NCI-H510A (cell line): Measurements from ENCODE around the gene MYO5B.
"Not testable (repeated sequence)": the region's sequence is repeated elsewhere in the genome, so short reads cannot be mapped to it uniquely, and the experiment has no call there.

Experiments
- DNase-seq: peaks from one replicate; lab custom pipeline; 2025; lab: John Stamatoyannopoulos, UW

The MYO5B gene

DNA sequence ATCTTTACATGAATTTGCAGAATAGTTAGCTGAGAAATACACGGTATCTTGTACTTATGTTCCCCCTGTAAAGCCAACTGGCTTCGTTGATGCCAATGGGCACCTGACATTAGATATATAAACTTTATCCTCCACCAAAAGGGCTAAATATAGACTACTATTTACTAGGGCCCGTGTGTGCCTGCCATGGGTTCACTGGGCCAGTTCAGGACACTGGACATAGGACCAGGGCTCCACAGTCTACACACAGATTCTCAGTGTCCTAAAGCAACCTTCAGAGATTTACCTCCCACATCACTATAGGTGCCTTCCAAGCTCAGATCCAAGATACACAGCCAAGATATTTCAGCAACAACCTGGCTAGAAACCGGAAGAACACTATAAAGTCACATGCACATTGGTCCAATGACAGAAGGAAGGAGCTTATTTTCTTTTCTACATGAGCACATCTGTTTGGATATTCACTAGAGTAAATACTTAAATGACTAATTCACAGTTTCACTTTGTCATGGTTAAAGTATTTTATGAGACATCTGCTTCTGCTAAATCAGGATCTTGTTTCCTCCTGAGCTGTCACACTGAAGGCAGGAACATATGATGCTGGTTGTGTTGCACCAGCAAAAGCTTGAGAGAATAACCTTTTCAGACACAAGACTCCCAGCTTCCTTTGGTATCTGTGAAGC lies 95.1 kb downstream of the MYO5B start:
- no peak for DNase-seq

DNA sequence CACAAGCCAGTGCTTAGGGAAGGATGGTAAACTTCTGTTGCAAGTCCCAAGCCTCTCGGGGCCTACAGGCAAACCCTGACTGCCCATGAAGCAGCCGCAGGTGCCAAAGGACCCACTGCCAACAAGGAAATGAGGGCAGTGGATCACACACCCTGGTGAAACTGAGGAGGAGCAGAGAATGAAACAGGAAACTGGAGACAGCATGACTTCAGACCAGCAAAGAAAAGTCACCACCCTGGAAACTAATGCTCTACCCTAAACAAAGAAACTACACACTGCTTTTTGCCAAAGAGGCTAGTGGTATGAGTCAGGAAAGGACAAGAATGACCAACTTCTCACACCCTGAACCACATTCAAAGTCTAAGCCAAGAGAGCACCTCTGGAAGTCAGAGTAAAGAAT lies 97.2 kb downstream of the MYO5B start:
- no peak for DNase-seq

DNA sequence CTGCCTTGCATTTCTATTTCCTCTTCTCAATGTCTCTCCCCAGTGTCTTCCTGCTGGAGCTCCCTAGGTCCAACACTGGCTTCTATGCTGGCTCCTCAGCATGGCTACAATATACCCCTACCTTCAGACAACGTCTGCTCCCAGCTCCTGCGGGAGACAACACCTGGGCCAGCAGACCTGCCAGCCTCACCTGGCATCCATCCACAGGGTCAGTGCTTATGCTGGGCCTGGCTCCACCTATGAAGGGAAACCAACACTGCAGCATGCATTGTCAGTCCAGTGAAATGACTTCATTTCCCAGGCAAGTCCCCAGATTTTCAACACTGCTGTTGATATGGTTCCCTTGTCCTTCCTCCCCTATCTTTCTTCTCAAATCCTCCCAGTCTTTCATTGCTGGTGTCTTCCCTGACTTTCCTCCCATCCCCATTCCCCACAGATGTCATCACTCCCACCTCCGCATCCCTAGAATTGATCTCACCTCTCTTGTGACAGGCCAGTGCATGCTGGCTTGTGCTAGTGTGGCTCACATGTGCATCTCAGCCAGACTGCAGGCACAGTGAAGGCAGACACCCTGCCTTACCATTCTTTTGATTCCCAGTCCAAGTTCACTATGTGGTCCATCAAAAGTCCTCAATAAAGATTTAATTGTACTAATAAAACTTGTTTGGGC lies 98.0 kb downstream of the MYO5B start:
- DNase-seq = no peak

DNA sequence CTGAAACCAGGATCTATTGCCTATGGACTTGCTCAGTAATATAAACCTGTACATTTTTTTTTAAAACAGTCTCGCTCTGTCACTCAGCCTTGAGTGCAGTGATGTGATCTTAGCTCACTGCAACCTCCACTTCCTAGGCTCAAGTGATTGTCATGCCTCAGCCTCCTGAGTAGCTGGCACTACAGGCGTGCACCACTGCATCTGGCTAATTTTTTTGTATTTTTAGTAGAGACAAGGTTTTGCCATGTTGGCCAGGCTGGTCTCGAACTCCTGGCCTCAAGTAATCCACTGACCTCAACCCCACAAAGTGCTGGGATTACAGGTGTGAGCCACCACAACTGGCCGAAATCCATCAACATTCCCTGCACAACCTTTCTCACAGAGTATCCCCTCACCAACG lies 100.2 kb downstream of the MYO5B start:
- DNase-seq = not testable (repeated sequence)

DNA sequence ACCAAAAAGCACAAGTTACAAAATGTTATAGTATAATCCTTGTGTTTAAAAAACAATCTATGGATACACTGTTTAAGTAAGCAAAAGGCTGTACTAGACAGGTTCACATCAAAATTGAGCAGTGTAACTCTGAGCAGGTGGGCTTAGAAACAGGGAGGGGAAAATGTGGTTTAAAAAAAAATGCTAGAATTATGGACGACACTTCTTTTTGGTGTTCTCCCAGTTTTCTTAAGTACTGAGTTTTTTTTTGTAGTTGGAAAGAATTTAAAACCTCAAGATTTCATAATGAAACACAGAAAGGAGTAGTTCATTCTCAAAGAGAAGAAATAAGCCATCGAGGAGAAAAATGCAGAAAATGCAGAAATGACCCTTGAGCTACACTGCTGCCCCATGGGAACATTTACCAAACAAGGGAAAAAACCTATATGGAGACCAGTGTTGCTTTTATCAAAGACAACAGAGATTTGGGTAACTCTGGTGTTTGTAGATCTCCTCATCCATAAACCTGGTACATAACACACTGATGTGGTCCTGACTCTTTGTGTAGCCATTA lies 100.7 kb downstream of the MYO5B start:
- no peak for DNase-seq

DNA sequence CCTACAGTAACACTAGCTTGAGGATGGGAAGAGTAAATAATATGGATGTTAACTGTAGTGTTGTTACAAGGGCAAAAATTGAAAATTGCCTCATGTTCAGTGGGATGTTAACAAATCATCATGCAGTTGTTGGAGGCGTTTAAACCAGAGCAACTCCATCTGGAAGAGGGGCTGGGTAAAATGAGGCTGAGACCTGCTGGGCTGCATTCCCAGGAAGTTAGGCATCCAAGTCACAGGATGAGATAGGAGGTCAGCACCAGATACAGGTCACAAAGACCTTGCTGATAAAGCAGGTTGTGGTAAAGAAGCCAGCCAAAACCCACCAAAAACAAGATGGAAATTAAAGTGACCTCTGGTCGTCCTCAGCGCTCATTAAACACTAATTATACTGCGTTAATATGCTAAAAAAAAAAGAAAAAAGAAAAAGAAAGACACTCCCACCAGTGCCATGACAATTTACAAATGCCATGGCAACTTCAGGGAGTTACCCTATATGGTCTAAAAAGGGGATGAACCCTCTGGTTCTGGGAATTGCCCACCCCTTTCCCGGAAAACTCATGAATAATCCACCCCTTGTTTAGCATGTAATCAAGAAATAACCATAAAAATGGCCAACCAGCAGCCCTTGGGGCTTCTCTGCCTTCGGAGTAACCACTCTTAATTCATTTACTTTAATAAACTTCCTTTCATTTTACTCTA lies 101.4 kb downstream of the MYO5B start:
- no peak for DNase-seq

DNA sequence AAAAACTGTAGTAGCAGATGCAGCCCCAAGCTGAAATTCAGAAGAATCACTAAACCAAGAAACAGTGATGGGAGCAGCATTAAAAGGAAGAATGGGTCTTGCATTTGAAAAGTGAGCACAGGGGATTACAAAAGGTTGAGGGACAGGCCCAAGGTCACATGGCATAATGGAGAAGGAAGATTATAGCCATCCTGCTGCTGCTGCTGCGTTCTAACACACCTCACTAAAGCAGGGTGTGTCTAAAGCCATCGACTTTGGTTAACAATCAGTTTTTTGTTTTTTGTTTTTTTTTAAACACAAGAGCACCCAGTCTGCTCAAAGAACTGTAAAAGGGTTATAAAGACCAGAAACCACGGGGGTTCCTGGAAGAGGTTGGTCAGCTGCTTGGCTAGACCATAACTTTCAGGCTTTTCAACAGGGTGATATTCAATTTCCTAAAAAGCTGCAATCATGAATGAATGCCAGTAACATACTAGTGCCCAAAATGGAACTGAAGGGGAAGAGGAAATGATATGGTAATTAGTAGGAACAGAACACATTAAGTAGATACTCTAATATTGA lies 102.6 kb downstream of the MYO5B start:
- no peak for DNase-seq

DNA sequence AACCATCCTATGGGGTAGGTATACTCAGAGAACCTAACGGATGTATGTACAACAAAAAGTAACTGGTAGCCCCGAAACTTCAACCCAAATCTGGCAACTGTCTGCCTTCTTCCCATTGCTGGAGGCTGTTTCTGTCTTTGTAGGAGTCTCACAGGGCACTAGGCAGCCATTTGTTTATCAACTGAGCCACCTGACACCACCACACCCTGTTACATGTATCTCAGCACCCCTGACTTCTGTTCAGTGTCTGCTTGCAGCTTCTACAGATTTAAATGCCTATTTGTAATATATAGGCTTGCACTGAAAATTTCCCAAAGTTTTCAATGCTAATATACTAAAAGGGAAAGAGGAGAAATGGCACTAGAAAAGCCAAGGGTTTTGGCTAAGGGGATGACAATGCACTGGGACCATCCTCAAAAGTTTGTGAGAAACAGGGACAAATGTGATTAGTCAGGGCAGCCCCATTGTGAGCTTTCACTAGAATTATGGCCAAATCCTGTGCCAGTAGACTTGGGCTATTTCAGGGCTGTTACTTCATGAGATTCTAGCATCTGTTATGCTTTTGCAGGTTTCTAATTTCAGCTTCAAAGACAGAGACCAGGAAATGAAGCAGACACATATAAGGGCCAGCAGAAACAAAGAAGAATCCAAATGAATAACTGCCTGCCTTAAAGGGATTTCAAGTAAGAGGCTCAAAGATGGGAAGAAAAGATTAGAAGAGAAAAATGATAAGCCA lies 103.3 kb downstream of the MYO5B start:
- DNase-seq = no peak

DNA sequence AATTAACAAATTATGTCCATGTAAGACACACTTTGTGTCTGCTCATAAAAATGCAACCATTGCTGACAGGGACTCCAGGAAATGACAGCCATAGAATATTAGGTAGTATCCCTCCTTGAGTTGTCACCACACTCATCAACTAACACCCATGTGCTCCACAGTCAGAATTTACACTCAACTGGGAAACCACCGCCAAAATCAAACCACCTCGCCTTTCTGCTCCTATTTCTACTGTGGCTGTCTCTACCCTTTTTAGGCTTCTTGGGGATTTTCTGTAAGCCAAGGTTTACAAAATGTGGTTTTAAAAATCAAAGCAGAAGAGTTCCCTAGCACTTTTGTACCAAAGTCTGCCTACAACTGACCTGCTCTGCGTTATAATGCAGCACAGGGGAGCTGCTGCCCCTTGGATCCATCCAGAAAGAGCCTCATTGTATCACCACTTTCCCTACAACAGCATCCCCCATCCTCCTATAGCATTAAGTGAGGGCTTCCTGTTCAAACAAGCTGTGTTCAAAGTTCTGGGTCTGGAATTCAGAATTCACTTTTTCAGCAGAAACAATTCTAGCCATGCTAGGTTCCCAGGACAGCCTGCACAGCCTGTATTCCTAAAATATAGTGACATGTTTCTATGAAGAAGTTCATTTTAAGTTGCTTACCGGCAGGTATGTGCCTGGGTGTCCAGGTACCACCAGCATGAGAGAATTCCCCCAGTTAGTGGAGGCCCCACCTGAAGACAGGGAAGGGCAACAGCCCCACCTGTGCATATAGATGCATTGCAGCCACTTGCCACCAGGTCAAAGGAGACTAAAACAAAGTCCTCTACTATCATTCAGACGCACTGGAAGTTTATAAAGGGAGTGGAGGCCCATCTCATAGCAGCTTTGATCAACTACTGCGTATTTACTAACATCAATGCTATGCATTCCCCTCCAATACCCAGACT lies 104.3 kb downstream of the MYO5B start:
- DNase-seq = no peak

DNA sequence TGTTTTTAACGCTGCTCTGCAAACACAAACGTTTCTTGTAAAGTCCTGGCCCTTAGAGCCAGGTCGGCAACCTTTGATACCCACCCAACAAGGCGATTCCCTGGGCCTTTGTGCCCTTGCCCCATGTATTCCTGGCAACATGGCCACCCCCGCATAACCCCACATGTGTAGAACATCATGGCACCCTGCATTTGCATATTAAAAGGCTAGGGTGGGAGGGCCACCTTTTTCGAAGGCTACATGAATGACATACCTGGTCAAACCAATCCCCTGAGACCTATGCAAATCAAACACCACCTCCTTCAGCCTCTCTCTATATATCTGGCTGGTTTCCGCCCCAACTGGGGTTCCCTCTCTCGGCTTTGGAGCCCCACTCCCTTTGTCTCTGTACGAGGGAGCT lies 105.2 kb downstream of the MYO5B start:
- DNase-seq = no peak

DNA sequence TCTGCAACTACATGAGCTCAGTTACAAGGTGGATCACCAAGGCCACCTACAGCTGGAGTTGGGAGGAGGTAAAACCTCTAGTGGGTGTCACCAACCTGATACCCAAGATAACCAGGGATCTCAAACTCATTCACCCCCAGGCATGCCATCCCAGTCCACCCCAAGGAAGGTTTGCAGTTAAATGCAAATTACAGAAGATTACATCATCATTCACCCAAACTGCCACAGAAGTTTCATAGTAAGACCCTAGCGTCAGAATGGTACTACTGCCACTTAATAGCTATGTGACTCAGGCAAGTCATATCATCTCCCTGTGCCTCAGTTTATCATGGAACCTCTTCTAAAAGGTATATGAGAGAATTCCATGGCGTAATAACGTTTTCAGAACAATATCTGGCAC lies 111.2 kb downstream of the MYO5B start:
- no peak for DNase-seq

DNA sequence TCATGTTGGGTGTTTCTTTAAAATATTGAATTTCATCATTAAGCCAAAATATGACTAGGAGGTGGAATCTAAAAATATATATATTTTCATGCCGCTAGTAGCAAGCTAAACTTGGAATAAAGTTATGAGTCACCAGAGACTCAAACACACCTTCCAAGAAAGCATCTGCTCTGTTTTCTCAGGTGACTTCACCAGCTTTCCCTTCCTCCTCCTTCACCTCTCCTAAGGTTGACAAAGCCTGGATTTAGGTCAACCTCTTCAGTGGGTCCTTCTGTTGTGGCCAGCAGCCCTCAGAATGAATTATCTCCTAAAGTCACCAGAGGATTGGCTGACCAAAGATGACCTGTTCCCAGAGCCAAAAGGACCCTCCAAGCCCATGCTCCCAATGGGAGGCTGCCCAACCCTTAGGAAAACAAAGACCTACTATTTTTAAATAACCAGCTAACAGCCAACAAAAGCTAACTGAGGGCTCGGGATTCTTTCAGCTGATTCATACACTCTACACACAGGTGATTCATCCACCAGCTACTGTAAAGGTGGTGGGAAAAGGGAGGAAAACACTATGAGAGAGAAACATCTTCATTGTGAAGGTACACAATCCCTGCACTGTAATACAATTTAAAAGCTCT lies 113.9 kb downstream of the MYO5B start:
- DNase-seq = no peak

DNA sequence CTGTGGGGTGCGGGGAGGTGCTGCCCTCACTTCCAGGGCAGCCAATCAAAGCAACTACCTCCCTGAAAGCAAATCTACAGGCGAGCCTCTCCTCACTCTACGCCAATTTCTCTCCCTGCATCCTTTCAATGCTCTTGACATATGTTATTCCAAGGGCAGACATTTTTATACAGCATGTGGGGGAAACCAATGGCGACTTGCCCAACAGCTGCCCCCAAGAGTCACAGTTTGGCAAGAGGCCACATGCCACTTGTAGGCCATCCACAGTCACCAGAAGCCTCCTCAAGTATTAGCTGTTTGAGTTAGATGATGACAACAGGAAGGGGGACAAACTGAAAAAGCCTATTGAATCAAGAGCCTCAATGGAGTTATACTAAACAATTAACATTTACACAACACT lies 114.6 kb downstream of the MYO5B start:
- DNase-seq = peak; percentile 21

DNA sequence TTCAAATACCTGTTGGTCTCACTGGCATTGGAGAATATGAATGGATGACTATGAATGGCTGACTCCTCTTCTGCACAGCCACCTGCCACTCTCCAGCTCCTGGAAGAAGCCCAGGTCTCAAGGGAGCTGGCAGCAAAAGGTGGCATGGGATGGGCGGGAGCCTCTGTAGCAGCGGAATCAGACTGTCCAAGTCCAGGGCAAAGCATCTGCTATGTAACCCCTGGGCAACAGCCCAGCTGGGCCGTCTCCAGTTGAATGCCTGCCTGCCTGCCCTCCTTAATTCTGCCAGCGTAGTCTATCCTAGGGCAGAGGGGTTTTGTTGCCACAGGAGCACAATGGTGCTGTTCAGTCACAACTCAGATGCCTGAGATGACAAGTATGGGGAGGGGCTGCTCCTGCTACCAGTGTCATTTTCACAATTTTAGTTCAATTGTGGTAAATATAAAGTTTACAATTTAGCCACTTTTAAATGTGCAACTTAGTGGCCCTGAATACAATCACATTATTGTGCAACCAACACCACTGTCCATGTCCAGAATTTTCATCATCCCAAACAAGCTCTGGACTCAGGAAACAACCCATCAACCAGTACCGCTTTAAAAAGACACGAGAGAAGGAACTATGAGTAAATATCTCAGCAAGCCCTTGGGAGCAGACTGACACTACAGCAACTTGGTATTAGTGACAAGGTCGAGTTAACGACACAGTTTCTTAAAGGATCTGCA lies 115.2 kb downstream of the MYO5B start:
- no peak for DNase-seq

DNA sequence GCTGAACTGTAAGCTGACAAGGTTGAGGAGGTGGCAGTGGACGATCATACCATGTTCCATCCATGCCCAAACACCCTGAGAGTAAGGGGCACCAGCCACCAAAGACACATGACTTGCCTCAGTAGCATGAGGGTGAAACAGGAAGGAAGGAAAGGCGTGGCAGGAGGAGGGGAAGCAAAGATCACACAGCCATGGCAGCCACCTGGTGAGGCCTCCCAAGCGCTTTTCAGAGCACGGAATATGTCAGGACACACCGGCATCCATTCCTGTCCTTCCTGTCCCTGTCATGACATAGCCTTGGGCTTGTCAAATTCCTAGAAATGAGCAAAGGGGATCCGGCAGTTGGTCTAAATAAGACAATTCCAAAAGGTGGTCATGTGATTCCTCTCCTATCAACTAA lies 118.7 kb downstream of the MYO5B start:
- DNase-seq = no peak

DNA sequence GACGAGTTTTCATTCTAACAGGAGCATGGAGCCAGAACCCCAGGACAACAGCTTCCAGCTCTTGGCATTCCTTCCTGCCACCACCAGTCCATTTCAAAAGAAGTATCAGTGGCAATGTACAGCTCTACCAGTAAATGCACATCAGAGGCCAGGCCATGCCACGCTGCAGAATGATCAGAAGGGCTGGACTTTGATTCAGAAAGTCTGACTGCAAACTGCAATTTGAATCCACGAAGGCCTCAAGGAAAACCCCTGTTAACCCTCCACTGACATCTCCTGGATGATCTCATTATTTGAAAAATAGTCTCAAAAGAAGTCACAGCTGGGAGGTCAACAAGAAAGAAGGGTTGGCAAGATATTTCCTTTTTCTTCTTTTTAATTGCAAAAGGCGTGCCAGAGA lies 119.2 kb downstream of the MYO5B start:
- DNase-seq = no peak

DNA sequence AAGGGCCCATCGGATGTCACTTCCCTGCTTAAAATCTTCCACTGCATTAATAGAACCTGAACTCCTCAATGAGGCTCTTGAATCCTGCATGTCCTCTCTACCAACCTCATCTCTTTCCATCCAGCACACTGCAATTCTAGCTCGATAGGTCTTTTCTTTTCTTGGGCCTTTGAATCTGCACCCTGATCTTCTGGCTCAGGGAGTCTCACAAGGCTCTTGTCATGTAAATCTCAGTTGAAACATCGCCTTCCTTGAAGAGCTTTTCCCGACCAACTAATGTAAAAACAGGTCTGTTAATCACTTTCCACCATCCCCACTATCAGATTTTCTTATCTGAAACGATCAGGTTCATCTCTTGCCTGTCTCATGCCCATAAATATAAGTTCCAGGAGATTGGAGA lies 120.5 kb downstream of the MYO5B start:
- no peak for DNase-seq

DNA sequence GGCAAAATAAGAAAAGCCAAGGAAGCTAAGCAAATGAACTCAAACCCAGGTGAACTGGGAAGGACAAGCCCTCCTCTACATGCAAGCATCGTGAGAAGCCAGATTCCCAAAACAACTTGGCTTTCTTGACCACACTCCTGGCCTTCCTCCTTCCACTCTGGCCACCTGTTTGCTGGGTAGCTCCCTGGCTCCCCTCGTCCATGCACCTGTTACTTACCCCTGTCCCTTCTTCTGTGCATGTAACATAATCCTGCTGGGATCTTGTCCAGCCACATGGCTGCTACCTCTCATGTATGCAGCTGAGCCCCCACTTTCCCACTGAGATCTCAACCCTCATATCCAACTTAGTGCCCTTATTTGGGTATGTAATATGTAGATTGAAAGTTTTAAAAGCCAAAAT lies 121.6 kb downstream of the MYO5B start:
- DNase-seq = no peak

DNA sequence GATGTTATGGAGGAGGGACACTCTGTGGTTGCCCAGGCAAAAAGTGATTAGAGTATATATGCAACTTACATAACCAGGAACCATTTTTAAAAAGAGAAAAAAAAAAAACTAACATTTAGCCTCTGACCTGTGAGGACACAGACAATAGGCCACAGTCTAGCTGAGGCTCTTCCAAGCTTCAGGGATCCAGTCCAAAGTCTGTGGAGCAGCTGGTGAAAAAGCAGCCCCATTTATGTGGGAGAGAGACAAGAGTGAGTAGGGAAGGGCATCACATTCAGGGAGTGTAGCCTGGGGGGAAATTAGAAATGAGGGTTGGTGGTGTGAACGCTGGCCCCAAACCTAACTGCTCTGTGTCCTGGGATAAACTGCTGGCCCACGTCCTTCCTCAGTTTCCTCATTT lies 122.8 kb downstream of the MYO5B start:
- no peak for DNase-seq

DNA sequence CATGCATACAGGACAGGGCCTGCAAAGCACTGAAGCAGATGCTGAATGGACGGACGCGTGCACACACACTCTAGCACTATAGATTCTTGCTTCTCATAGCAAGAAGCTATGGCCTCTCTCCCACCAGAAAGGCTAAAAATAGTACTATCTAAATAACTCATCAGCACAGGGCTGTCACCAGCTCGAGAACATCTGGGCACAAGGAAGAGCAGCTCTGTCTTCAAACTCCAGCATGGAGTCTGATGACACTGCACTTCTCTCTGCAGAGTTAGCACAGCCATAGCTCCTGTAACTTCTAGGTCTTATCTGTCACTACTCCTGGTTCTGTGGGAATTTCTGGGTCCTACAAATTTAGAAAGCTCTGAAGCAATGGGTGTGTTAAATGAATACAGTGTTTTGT lies 123.5 kb downstream of the MYO5B start:
- no peak for DNase-seq
